ENCODE results near the gene CREBBP. TPM values are rescaled to one million over a fixed set of nuclear protein-coding genes. Genes with fewer than 3 reads are reported as not detected.

Gene CREBBP
- total RNA-seq, 1 experiment from 2014 or later: 79.1 TPM

DNA sequence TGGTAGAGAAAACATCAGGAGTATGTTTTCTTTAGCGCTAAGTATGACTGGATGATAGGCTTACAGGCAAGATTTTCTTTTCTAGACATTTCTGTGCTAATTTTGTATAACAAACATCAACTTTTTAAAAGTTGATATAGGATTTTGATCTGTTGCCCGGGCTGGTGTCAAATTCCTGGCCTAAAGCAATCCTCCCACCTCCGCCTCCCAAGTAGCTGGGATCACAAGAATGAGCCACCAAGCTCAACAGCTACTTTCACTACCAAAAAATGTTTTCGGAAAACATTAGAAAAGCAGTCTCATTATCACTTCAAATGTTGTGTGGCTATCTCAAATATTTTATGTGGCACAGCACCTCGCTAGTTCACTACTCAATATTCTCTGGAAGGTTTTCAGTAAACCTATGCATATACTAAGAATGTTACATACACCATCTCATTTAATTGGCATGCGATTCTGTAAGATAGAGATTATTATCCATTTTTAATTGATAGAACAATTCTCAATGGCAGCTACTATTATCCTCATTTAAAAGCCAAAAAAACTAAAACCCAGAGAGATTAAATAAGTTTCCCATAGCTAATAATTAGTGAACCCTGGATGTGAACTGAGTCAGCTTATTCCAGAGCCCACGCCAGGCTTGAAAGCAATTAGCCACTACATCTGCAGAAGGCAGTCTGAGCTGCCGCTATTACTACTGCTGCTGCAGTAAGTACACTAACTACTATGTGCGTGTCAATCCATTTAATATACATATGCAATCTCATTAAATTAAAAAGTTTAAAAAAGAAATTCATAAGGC is 41.7 kb downstream of the CREBBP start:
- Histone ChIP-seq H3K18ac (ENCODE audit: insufficient read length, low read depth, low read length) (no peak overlapping the region), H4K20me1 (ENCODE audit: control insufficient read depth, insufficient read depth, insufficient read length) (no peaks in the 10 kb centered on the region), H2BK12ac (ENCODE audit: insufficient read length, low read depth, low read length) (no peak overlapping the region), H3K79me1 (ENCODE audit: insufficient read depth, low read depth, low read length, poor library complexity, severe bottlenecking) (peaks cover 6% of the 10 kb centered on the region), H2BK120ac (ENCODE audit: low read depth, low read length, poor library complexity, severe bottlenecking) (no peak overlapping the region), H2BK20ac (ENCODE audit: low read depth, low read length, poor library complexity, severe bottlenecking) (no peak overlapping the region), H3K4me2 (ENCODE audit: insufficient read depth, insufficient read length, low read length) (no peak overlapping the region), H3K9me3 (ENCODE audit: control insufficient read depth, low read depth, low read length) (no peaks in the 10 kb centered on the region), H4K8ac (replicated peaks; ENCODE audit: insufficient read length, low read depth, low read length) (no peak overlapping the region), H3K27me3 (ENCODE audit: insufficient read depth, low read length) (no peaks in the 10 kb centered on the region), H4K91ac (ENCODE audit: insufficient read length, low read depth, low read length) (no peak overlapping the region), H3K23me2 (ENCODE audit: insufficient read length, low read depth, low read length, poor library complexity, severe bottlenecking) (no peaks in the 10 kb centered on the region), H3K23ac (ENCODE audit: insufficient read length, low read depth, low read length) (no peak overlapping the region), H2AK5ac (ENCODE audit: insufficient read length, low read length) (no peak overlapping the region), H3K27ac (ENCODE audit: insufficient read length, low read depth, low read length) (no peak overlapping the region), H3K56ac (ENCODE audit: insufficient read length, low read depth, low read length) (no peak overlapping the region), H3K14ac (ENCODE audit: insufficient read depth, low read length) (no peak overlapping the region), H4K5ac (ENCODE audit: insufficient read length, low read depth, low read length) (no peak overlapping the region), H2BK5ac (ENCODE audit: insufficient read length, low read length) (no peak overlapping the region), H2AFZ (ENCODE audit: low read length) (no peak overlapping the region), H2BK15ac (ENCODE audit: low read depth, low read length) (no peak overlapping the region), H3K4ac (ENCODE audit: low read depth, low read length) (no peak overlapping the region), H3T11ph (ENCODE audit: low read length) (no peak overlapping the region), H3K79me2 (ENCODE audit: insufficient read depth, low read length) (peaks cover 14% of the 10 kb centered on the region; the same call in 1 of the 2 replicates), H3K4me1 (ENCODE audit: insufficient read depth, low read length) (peaks cover 4% of the 10 kb centered on the region; the same call in 1 of the 2 replicates), H3K9ac (ENCODE audit: extremely low read depth, insufficient read length, low read length) (no peak overlapping the region)
- Mint-ChIP-seq H3K9me3 (no peaks in the 10 kb centered on the region; a peak in 2 of 5 replicates), H3K27ac (peak overlapping the region in 2 of 3 experiments; percentile 14 to 70; a peak in 2 of 7 replicates), H3K4me3 (no peak overlapping the region), H3K4me1 (peaks cover 46 to 49% of the 10 kb centered on the region in 2 experiments), H3K36me3 (ENCODE audit: insufficient read depth in 1 of 3, low read depth in 3 of 3) (peaks cover under 1 to 5% (median 4%) of the 10 kb centered on the region in 3 experiments; a peak in 5 of 7 replicates), H3K27me3 (ENCODE audit: low read depth) (no peaks in the 10 kb centered on the region; the same call in 1 of the 2 replicates)
- no peak for DNase-seq
- TF ChIP-seq, protein P1, sequence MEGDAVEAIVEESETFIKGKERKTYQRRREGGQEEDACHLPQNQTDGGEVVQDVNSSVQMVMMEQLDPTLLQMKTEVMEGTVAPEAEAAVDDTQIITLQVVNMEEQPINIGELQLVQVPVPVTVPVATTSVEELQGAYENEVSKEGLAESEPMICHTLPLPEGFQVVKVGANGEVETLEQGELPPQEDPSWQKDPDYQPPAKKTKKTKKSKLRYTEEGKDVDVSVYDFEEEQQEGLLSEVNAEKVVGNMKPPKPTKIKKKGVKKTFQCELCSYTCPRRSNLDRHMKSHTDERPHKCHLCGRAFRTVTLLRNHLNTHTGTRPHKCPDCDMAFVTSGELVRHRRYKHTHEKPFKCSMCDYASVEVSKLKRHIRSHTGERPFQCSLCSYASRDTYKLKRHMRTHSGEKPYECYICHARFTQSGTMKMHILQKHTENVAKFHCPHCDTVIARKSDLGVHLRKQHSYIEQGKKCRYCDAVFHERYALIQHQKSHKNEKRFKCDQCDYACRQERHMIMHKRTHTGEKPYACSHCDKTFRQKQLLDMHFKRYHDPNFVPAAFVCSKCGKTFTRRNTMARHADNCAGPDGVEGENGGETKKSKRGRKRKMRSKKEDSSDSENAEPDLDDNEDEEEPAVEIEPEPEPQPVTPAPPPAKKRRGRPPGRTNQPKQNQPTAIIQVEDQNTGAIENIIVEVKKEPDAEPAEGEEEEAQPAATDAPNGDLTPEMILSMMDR (conservative IDR thresholded peaks at IDR 0.05): no peak
- no CpG with 5 or more reads among the region's 9 CpGs for WGBS (ENCODE audit: extremely low coverage, insufficient read length, low lambda C conversion rate)

All from H9 (cell line).